T-helper 2 cell (primary cell): ENCODE measurements around the gene RTN4IP1.
A peak's percentile ranks its signal among the peaks of the same experiment; 100 is the strongest.
"Not testable (repeated sequence)": the region's sequence is repeated elsewhere in the genome, so short reads cannot be mapped to it uniquely, and the experiment has no call there.

Experiments
- DNase-seq, 5 experiments: peaks; one replicate each; pipeline versions ENCODE4 v3.0.0 to v3.0.0-alpha.2; 2012 to 2022

Gene RTN4IP1

DNA sequence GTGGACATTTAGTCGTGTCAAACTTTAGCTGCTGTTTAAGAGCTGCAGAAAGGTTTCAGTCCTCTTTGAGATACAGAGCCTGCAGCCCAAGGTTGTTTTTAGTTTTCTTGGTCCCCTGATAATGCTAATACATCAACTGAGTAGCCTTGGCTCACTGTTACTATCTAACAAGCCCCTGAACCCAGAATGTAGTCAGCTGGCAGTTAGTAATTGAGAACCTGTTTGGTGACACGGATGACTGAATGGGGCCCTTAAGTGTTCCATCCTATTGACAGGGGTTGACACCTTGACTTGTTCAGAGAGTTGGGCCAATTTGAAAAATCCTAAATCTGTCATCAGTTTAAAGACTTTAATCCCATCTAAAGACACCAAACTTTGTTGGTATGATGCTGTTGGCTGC lies 2.8 kb downstream of the RTN4IP1 start:
- DNase-seq, result no peak

GRCh38 chr6:106623039-106623438 lies 6.3 kb downstream of the RTN4IP1 start:
- no peak for DNase-seq

DNA sequence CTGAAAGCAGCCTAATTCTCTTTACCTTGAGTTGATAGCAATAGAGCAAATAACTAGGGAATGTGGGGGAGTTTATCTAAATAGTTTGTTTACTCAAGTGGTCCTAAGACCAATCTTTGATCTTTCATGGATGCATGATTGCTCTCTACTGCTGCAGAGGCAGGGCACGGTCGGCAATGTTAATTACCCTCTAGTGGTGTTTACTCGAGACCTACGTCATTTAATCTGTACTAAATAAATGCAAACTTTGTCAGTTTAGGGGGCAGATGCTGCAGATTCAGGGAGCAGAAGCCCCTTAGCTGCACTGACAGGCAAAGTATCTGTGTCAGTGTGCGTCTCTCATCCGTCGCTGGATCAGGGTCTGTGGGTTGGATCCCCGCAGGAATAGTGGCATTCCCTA lies 6.9 kb downstream of the RTN4IP1 start:
- DNase-seq, result no peak

DNA sequence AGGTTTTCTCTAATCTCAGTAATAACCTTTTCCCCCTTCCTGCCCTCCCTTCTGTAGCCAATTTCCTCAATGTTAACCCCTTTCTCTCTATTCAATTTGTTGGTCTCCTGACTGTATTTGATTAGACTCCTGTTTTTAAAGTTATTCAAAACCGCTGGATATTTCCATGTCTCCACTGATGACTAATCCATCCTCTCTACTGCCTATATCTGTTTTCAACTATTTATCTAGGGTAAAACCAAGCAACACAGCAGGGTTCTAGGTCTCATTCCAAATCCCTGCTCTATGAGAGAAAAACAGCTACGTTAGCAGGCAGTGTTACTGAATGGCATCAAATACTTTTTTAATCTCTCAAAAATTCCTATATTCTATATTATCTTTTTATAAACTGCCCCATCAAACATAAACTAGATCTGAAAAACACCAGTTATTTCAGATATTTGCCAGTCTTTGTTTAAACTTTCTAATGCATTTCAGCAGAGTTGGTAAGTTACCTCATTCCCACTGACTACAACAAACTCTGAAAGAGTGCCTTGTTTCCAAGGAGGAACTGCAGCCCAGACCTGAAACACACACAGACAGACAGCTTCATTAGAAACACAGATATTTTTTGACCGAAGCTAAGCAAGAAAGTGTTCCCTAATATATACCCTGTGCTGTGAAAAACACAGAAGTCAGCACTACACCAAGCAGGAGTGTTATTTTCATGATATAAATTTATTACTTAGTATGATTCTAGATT lies 8.2 kb downstream of the RTN4IP1 start:
- no peak for DNase-seq

- DNase-seq, result no peak
These were observed 10.1 kb downstream of the RTN4IP1 start for GRCh38 chr6:106619223-106619622.

DNA sequence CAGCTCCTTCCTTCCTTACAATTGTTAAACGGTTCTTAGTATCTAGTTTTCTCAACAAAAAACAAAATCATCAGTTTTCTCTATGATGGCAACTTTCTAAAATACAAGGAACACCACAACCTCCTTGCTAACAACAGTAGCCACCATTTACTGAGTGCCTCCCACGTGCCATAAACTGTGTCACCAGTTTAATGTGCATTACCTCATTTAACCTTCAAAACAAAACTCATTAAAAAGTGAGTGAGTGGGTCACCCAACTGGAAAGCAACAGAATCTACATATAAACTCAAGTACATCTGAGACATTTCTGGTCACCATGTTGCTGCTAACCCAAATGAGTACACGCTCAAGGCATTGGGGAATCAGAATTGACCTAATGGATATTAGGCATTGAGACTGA lies 11.0 kb downstream of the RTN4IP1 start:
- DNase-seq, result no peak

DNA sequence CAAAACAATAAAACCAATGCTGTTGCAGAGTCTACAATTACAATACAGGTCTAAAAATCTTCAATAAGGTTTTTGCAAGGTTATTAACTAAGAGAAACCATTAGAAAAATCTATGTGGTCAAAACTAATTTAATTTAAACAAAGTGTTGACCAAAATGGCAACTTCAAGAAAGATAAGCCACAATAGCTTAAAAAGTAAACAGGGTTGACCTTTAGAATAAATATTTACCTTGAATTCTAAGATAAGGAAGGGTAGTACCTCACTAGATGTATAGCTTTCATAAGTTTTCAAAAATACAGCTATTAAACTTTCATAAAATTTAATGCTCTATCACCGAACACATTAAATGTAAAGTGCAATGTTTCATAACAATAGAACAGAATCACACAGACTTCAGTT lies 11.4 kb downstream of the RTN4IP1 start:
- DNase-seq, result no peak

DNA sequence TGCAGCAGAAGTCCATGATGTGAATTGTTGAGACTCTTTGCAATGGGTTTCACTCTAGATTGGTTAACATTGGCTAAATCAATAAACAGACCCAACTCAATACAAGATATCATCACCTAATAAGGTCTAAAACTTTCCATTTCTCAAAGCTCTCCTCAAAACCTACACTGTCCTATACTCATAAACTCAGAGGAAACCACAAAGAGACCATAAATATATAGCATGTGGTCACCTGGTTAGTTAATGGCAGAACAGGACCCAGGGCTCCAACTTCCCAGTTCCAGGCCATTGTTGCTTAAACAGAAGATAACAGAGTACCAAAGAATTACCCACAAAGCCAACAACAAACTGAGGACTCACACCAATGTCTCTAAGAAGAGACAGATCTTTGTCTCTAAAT lies 12.0 kb downstream of the RTN4IP1 start:
- DNase-seq, result no peak

- no peak for DNase-seq
These were observed 14.6 kb downstream of the RTN4IP1 start for GRCh38 chr6:106614592-106615257.

- peak in 1 of 5 experiments; percentile 89 for DNase-seq
These were observed 15.1 kb downstream of the RTN4IP1 start for GRCh38 chr6:106614166-106614565.

GRCh38 chr6:106613590-106613989 lies 15.7 kb downstream of the RTN4IP1 start:
- peak in 1 of 5 experiments; percentile 32 for DNase-seq

DNA sequence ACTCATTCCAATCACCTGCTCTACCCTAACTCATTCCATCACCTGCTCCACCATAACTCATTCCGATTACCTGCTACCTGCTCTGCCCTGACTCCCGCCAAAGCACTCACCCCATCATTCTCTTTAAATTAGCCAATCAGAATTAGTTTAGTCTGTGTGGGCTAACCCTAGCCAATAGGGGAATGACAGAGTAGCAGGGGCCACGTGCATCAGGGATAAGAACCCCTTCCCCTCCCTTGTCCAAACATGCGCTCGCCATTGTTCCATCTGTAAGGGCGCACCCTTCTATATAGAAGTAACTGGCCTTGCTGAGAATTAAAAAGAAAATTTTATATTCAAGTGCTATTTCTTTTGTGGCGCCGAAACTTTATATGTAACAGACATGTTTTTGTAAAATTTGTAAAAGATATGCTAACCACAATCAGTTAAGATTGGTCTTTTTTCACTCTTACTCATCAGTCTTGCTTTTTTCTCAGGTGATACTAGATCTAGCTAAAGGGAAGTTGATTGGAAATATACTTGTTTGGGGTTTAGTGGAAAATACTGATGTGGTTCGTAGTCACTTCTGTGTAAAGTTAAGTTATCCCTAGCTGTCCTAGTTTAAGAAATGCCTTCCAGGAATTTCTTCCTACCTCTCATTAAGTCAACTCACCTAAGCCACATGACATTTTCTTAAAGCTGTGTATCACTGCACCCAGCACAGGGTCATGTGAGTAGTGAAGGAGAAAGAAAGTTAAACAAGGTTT lies 16.5 kb downstream of the RTN4IP1 start:
- peak in 1 of 5 experiments; percentile 87 for DNase-seq

- DNase-seq, result no peak
These were observed 18.3 kb downstream of the RTN4IP1 start for GRCh38 chr6:106611030-106611429.

DNA sequence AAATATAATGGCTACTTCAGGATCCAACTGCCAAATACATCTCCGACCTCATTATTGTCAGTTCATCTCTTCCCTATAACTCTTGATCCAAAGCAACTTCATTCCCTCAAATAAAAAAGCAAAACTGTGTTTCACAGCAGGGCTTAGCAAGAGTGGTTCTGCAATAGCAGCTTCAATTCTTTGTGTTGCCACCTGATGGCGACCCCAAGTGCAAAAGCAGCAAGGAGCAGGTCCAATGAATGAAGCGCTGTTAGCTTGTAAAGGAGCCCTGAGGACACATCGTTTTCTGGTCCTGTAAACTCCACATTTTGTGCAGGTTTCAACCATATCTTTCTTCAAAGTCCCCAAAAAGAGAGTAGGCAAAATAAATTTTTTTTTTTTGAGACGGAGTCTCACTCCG lies 19.6 kb downstream of the RTN4IP1 start:
- peak in 1 of 5 experiments; percentile 74 for DNase-seq

GRCh38 chr6:106608080-106608668 lies 21.1 kb downstream of the RTN4IP1 start:
- peak in 2 of 5 experiments; percentile 5 to 81 for DNase-seq

- no peak for DNase-seq
These were observed 29.0 kb downstream of the RTN4IP1 start for GRCh38 chr6:106600329-106600728.

DNA sequence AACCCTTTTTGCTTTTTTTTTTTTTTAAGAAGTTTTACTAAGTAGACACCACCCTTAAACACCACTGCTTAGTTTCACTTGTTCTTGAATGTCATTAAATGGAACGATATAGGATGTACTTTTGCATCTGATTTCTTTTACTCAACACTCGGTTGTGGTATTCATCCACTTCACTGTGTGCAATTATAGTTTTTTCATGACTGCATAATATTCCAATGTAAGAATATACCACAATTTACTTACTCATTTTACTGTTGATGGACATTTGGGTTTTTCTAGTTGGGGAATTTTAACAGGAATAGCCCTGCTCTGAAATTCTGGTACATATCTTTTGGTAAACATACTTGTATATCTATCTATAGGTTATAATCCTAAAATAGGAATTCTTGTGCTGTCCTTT lies 29.9 kb downstream of the RTN4IP1 start:
- DNase-seq, result no peak

DNA sequence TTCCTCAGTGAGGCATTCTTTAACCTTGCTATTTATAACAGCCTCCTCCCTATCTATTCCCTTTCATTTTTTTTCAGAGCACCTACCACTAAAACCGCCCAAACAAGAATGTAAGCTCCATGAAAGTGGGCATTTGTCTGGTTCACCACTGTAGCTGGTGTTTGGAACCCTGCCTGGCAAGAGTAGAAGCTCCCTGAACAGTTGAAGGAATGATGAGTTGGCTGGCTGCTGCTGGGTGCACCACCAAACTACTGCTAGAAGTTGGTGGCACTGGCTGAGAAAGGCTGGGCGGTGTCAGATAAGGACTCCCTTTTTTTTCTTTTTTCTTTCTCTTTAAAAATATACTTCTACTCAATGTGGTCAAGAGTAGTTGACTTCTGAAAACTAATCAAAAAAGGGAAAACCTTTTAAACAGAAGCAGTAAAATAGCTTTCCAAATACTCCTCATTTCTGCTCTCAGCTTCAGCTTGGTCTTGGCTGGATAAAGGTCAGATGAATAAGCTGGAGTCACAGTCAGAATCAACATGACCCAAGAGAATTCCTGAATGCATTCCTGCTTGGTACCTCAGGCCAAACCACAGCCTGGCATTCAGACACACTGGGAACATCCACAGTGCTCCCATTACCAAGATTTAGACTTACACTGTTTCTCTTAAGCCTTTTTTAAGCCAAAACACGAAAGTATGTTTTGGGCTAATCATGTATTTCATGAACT lies 38.0 kb downstream of the RTN4IP1 start:
- no peak for DNase-seq

- DNase-seq, result not testable (repeated sequence)
These were observed 40.4 kb downstream of the RTN4IP1 start for GRCh38 chr6:106588937-106589336.

DNA sequence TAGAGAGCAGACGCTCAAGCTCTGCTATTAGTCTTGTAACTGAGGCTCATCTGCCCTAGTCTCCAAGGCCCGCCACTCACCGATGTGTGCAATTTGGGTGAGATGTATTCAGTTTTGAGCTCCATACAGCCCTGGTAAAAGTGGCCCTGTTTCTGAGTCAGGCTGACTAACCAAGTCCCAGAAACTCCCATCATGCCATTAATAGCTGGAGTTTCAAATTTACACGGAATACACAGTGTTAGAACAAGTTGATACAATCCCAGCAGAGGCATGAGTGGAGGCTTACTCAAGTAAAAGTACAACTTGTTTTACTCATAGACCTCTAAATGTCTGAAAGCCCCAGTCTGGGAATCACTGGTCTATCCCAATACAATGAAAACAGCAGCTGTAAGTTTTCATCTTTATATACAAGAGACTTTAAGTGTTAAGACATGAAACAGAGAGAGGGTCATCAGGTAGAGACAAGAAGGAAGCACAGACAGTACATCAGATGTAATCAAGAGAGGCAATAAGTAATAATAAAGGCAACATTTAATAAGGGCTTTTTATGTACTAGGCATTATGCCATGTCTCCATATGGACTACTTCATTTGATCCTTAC lies 42.4 kb downstream of the RTN4IP1 start:
- no peak for DNase-seq

DNA sequence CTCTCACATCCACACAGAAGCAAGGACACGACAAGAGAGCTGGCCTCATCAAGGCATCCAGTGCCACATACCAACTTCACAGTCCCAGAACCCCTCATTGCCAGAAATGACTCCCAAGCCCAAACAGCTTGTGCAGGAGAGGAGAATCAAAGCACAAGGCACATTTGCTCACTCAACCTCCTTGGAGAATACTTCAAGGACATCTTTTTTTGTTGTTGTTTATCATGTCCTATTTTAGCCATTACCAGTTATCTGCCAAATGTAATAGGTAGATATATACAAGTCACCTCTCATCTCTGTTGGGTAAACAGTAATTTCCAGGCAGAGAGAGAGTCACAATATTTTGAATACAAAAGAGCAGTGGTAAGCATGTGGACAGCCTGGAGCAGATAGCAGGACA lies 47.8 kb downstream of the RTN4IP1 start:
- no peak for DNase-seq

DNA sequence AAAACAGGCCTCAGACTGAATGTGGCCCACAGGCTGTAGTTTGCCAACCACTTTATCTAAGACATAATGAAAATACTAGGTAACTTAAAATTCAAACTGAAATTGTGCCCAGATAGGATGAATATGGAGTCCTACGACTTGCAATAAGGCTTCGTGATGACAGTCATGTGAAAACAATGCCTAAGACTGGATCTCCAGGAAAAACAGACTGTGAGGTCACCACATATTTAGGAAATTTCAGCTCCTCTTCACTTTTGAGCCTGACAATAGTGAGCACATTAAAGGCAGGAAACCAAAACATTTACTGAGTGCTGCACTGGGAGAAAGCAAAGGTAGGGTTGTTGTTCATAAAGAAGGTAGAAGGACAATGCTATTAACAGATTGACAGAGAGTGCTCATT lies 50.0 kb downstream of the RTN4IP1 start:
- DNase-seq, result no peak
